K562 (cell line): ENCODE measurements around the gene ERBB4. TPM values are rescaled to one million over a fixed set of nuclear protein-coding genes. Genes with fewer than 3 reads are reported as not detected.

Experiments
- ATAC-seq: fragments of 200-7000 bp; cut with Tn5 transposase; 3 replicates; pipeline ENCODE4 v1.9.1; 2020; ENCODE audit warnings: moderate library complexity
- BruUV-seq: library from RNA; stranded (reverse); fragments of 400-500 nt; replicated peaks from 2 replicates; lab custom pipeline; 2021; lab: Mats Ljungman, UMichigan
- CTCF ChIA-PET: fragments of 300-600 bp; formaldehyde crosslinking; extraction: SDS; loops from one replicate; lab custom pipeline; 2021; ENCODE audit warnings: low intra/inter-chr PET ratio; lab: Yijun Ruan, JAX
- POLR2A ChIA-PET: fragments of 300-600, 350-650 bp; sonication (Branson Sonifier 250); formaldehyde crosslinking; extraction: SDS; loops from one replicate; lab custom pipeline; 2021; ENCODE audit warnings: antibody characterized with exemption, inconsistent platforms; lab: Yijun Ruan, JAX
- DNase-seq, 4 experiments: peaks; one replicate each; pipeline versions ENCODE4 v3.0.0 to v3.0.0-alpha.2; 2011 to 2018; ENCODE audit warnings: low spot score in 3 of 4, mixed read lengths in 3 of 4; ENCODE audit errors: extremely low read depth in 1 of 4
- FAIRE-seq: peaks from 2 replicates; lab custom pipeline; 2011; peaks lifted over from hg19 to GRCh38; lab: Jason Lieb, UNC
- H2AFZ ChIP-seq: 2 replicates; pipeline ENCODE4 v1.6.0; 2011; ENCODE audit warnings: low read depth, low read length, control low read depth, inconsistent platforms
- H3K27ac ChIP-seq: fragments of 200-600 bp; 3 replicates; pipeline ENCODE4 v1.8.0; 2011; ENCODE audit warnings: low read depth, mild to moderate bottlenecking, control low read depth, inconsistent platforms, low read length, moderate library complexity, mixed read lengths; ENCODE audit errors: extremely low read depth
- H3K27me3 ChIP-seq, 2 experiments: fragments of 300-600 bp in 1 of 2; 2 replicates in 1 of 2; 3 replicates in 1 of 2; pipeline versions ENCODE4 v1.6.0 to v1.8.0; 2011; ENCODE audit warnings: inconsistent platforms in 2 of 2, low read length in 2 of 2, mild to moderate bottlenecking in 1 of 2, mixed read lengths in 1 of 2, moderate library complexity in 1 of 2; ENCODE audit not compliant: control insufficient read depth in 2 of 2, insufficient read depth in 2 of 2
- H3K36me3 ChIP-seq: fragments of 300-600 bp; 3 replicates; pipeline ENCODE4 v1.8.0; 2011; ENCODE audit warnings: mild to moderate bottlenecking, low read length, inconsistent platforms; ENCODE audit not compliant: control insufficient read depth, insufficient read depth
- H3K4me1 ChIP-seq, 2 experiments: fragments of 200-600 bp in 1 of 2; replicated peaks in 1 of 2; 2 replicates in 1 of 2; 3 replicates in 1 of 2; pipeline versions ENCODE4 v1.5.1 to v1.8.0; 2011; ENCODE audit warnings: inconsistent platforms in 2 of 2, low read length in 2 of 2, mild to moderate bottlenecking in 1 of 2, mixed read lengths in 1 of 2, moderate library complexity in 1 of 2; ENCODE audit not compliant: control insufficient read depth in 2 of 2, insufficient read depth in 2 of 2
- H3K4me2 ChIP-seq: 2 replicates; pipeline ENCODE4 v1.6.1; 2011; ENCODE audit warnings: low read length, control low read depth, inconsistent platforms, mixed read lengths; ENCODE audit not compliant: insufficient read depth
- H3K4me3 ChIP-seq: fragments of 200-600 bp; sonication (generic), shearing (Covaris generic); 2 replicates; pipeline ENCODE4 v1.5.1; 2016; ENCODE audit warnings: control low read depth, inconsistent platforms
- H3K79me2 ChIP-seq: fragments of 200-600 bp; 3 replicates; pipeline ENCODE4 v1.8.0; 2011; ENCODE audit warnings: low read length, inconsistent platforms; ENCODE audit not compliant: control insufficient read depth, insufficient read depth
- H3K9ac ChIP-seq, 2 experiments: 2 replicates each; pipeline versions ENCODE4 v1.6.0 to v1.6.1; 2011; ENCODE audit warnings: low read depth in 2 of 2, low read length in 2 of 2, control low read depth in 1 of 2, inconsistent platforms in 1 of 2, mild to moderate bottlenecking in 1 of 2, mixed read lengths in 1 of 2; ENCODE audit not compliant: insufficient read depth in 1 of 2
- H3K9me1 ChIP-seq: one replicate; pipeline ENCODE4 v1.6.0; 2011; ENCODE audit warnings: inconsistent platforms, mild to moderate bottlenecking, low read length, moderate library complexity; ENCODE audit not compliant: control insufficient read depth, insufficient read depth
- H3K9me3 ChIP-seq: replicated peaks from 2 replicates; pipeline ENCODE4 v1.5.1; 2011; ENCODE audit warnings: low read depth, low read length, inconsistent platforms; ENCODE audit not compliant: control insufficient read depth, insufficient read depth
- H4K20me1 ChIP-seq: replicated peaks from 2 replicates; pipeline ENCODE4 v1.6.1; 2011; ENCODE audit warnings: low read length, inconsistent platforms, mixed read lengths; ENCODE audit not compliant: control insufficient read depth, insufficient read depth
- CSDE1 ChIP-seq, 2 experiments: fragments of 450-650 bp; IDR thresholded peaks; 2 replicates each; pipeline ENCODE4 v1.6.1; 2016; ENCODE audit warnings: mild to moderate bottlenecking in 1 of 2
- HNRNPK ChIP-seq: fragments of 200-400 bp; formaldehyde crosslinking; IDR thresholded peaks from one replicate; pipeline ENCODE4 v1.6.1; 2018; ENCODE audit warnings: mild to moderate bottlenecking, low read depth, low read length; ENCODE audit not compliant: poor library complexity, severe bottlenecking
- MAFK ChIP-seq: IDR thresholded peaks from 2 replicates; pipeline ENCODE4 v1.6.1; 2011; ENCODE audit warnings: low read length, improper control_type of control experiment
- RERE ChIP-seq: sonication (generic); formaldehyde crosslinking; IDR thresholded peaks from 2 replicates; pipeline ENCODE4 v1.8.0; 2023; ENCODE audit warnings: missing genetic modification reagents, mild to moderate bottlenecking, borderline replicate concordance
- TARDBP ChIP-seq: fragments of 450-650 bp; IDR thresholded peaks from 2 replicates; pipeline ENCODE4 v1.6.1; 2016
- YY1 ChIP-seq, 3 experiments: IDR thresholded peaks; 2 replicates each; pipeline ENCODE4 v1.6.1; 2011; ENCODE audit warnings: low read length in 2 of 3, mild to moderate bottlenecking in 2 of 3, moderate library complexity in 2 of 3, borderline replicate concordance in 1 of 3, control low read depth in 1 of 3, low read depth in 1 of 3; ENCODE audit not compliant: insufficient read depth in 3 of 3, insufficient replicate concordance in 2 of 3, control insufficient read depth in 1 of 3, insufficient read length in 1 of 3; ENCODE audit errors: extremely low read depth in 1 of 3
- ZBTB17 ChIP-seq: fragments of 450-650 bp; formaldehyde crosslinking; IDR thresholded peaks from 2 replicates; pipeline ENCODE4 v1.4.0; 2020; ENCODE audit warnings: mild to moderate bottlenecking
- ZFPM2 ChIP-seq: fragments of 250-450 bp; sonication (Bioruptor Pico); IDR thresholded peaks from 2 replicates; pipeline ENCODE4 v1.5.1; 2022; ENCODE audit warnings: mild to moderate bottlenecking
- ZNF76 ChIP-seq: fragments of 250-450 bp; sonication (Bioruptor Pico); IDR thresholded peaks from 2 replicates; pipeline ENCODE4 v1.4.0; 2020; ENCODE audit warnings: mild to moderate bottlenecking, moderate library complexity, borderline replicate concordance
- WGBS: fragments of 100-300 bp; shearing (Covaris generic); methylation state at CpG from one replicate; pipeline ENCODE4 v1.1.6; 2016; ENCODE audit warnings: low coverage, mixed read lengths; ENCODE audit not compliant: insufficient coverage; ENCODE audit errors: missing lambda C conversion rate; 5-methylcytosine and 5-hydroxymethylcytosine counted together
- in situ Hi-C: fragments of 300-500 bp; cut with MboI; formaldehyde crosslinking; loops from 4 replicates; pipeline ENCODE4 v1.15.0; 2018; ENCODE audit warnings: inconsistent platforms, mixed read lengths
- intact Hi-C: fragments of 100-400 bp; cut with micrococcal nuclease; formaldehyde crosslinking; loops from 2 replicates; pipeline ENCODE4 v1.14.2; 2022
- polyA plus RNA-seq, 8 experiments: library from polyadenylated mRNA; depleted of rRNA in 4 of 8; stranded (reverse) in 5 of 8; unstranded in 3 of 8; fragments of >200 nt; fragmentation: Nextera tagmentation in 2 of 8; fragmentation: Illumina TruSeq in 1 of 8; extraction: Ambion mirVana in 2 of 8; extraction: Trizol in 1 of 8; gene quantifications; 2 replicates each; pipeline versions ENCODE4 v1.2.1 to v1.2.3, GENCODE V29; 2011 to 2014; ENCODE audit warnings: inconsistent platforms in 1 of 8, missing spikeins in 1 of 8
- total RNA-seq, 7 experiments: library from RNA; depleted of rRNA in 6 of 7; stranded (reverse); fragments of >200 nt in 6 of 7; fragmentation: Illumina TruSeq in 2 of 7; extraction: Trizol in 2 of 7; gene quantifications; 2 replicates each; pipeline versions ENCODE4 v1.2.1 to v1.2.3, GENCODE V29; 2011 to 2021; ENCODE audit warnings: low replicate concordance in 1 of 7

Gene ERBB4
- total and polyA plus RNA-seq, 9 of the 15 experiments (the other 6 are each of a cell fraction or from before 2014, with no cell fraction given): not detected

GRCh38 chr2:212548455-212548819, 9.8 kb upstream of the ERBB4 start:
- H3K4me2 ChIP-seq: no peak overlapping the region
- no peak overlapping the region for H3K9ac ChIP-seq
- ChIA-PET CTCF (no interaction called here), POLR2A (no interaction called here)
- no peaks in the 10 kb centered on the region for H4K20me1 ChIP-seq
- H3K79me2 ChIP-seq: no peaks in the 10 kb centered on the region
- no peaks in the 10 kb centered on the region for H3K36me3 ChIP-seq
- no peak overlapping the region for H3K4me3 ChIP-seq
- in situ Hi-C loops: no loop called here
- H3K4me1 ChIP-seq: no peaks in the 10 kb centered on the region
- DNase-seq (no peak), ATAC-seq (no peak), FAIRE-seq (no peak)
- no peak overlapping the region for H3K27ac ChIP-seq
- H2AFZ ChIP-seq: no peak overlapping the region
- H3K9me3 ChIP-seq: no peaks in the 10 kb centered on the region
- no TSS peak for BruUV-seq
- no peaks in the 10 kb centered on the region for H3K27me3 ChIP-seq
- WGBS: 0% methylated on average over 1 of the region's 1 CpG
- H3K9me1 ChIP-seq: no peaks in the 10 kb centered on the region
- intact Hi-C loops: no loop called here
- no peak for TF ChIP-seq TARDBP
- no peak for TF ChIP-seq CSDE1 (IDR thresholded peaks at IDR 0.05)
- TF ChIP-seq YY1 (IDR thresholded peaks at IDR 0.05; ENCODE audit: borderline replicate concordance in 1 of 3, control insufficient read depth in 1 of 3, extremely low read depth in 1 of 3, insufficient read depth in 3 of 3, insufficient read length in 1 of 3, insufficient replicate concordance in 2 of 3, low read depth in 1 of 3, low read length in 2 of 3): no peak
- no peak for TF ChIP-seq HNRNPK

- POLR2A ChIA-PET: no interaction called here
- in situ Hi-C loops: no loop called here
- FAIRE-seq: no peak
- TF ChIP-seq MAFK: no peak
- no peak for TF ChIP-seq ZFPM2 (CRISPR knock-in tag)
- TF ChIP-seq ZNF76 (CRISPR knock-in tag): no peak
- no peak for TF ChIP-seq RERE
- TF ChIP-seq ZBTB17 (CRISPR knock-in tag): no peak
These were observed 9.3 kb upstream of the ERBB4 start for GRCh38 chr2:212547716-212548454.

More at GRCh38 chr2:212547716-212548454, 9.3 kb upstream of the ERBB4 start:
- Histone ChIP-seq H3K9ac (no peak overlapping the region), H3K27me3 (no peaks in the 10 kb centered on the region), H3K4me2 (no peak overlapping the region), H3K9me1 (no peaks in the 10 kb centered on the region), H2AFZ (no peak overlapping the region), H3K27ac (no peak overlapping the region), H3K4me1 (no peaks in the 10 kb centered on the region), H3K9me3 (no peaks in the 10 kb centered on the region), H4K20me1 (no peaks in the 10 kb centered on the region), H3K79me2 (no peaks in the 10 kb centered on the region), H3K36me3 (no peaks in the 10 kb centered on the region), H3K4me3 (no peak overlapping the region)
- ATAC-seq: no peak
- intact Hi-C loops: no loop called here
- CTCF ChIA-PET: no interaction called here
- BruUV-seq: no TSS peak
- DNase-seq: no peak
